CD14-positive monocyte (primary cell): ENCODE data around the gene RNF20. TPM values are rescaled to one million over a fixed set of nuclear protein-coding genes. Genes with fewer than 3 reads are reported as not detected.
"Not testable (repeated sequence)": the region's sequence is repeated elsewhere in the genome, so short reads cannot be mapped to it uniquely, and the experiment has no call there.

Experiments
- DNase-seq, 3 donors: peaks; one replicate each; pipeline ENCODE4 v3.0.0-alpha.2; 2011 to 2022
- H2AFZ ChIP-seq: 2 replicates; pipeline ENCODE4 v1.6.0; 2012; ENCODE audit warnings: mild to moderate bottlenecking, low read depth, low read length, inconsistent platforms; ENCODE audit not compliant: insufficient read depth, poor library complexity, severe bottlenecking
- H3K27ac ChIP-seq, 2 donors: 1 replicate in 1 of 2; 2 replicates in 1 of 2; pipeline ENCODE4 v1.5.1; 2012 to 2013; ENCODE audit warnings: low read length in 2 of 2, control low read depth in 1 of 2, inconsistent platforms in 1 of 2, low read depth in 1 of 2, mild to moderate bottlenecking in 1 of 2
- H3K27me3 ChIP-seq, 2 donors: one replicate each; pipeline versions ENCODE4 v1.6.0 to v1.6.1; 2011 to 2013; ENCODE audit warnings: low read length in 2 of 2; ENCODE audit not compliant: control insufficient read depth in 2 of 2, insufficient read depth in 2 of 2
- H3K36me3 ChIP-seq, 2 donors: replicated peaks in 1 of 2; 1 replicate in 1 of 2; 2 replicates in 1 of 2; pipeline versions ENCODE4 v1.5.1 to v1.6.1; 2012 to 2013; ENCODE audit warnings: low read length in 2 of 2, control low read depth in 1 of 2, inconsistent platforms in 1 of 2, mild to moderate bottlenecking in 1 of 2; ENCODE audit not compliant: insufficient read depth in 2 of 2, control insufficient read depth in 1 of 2
- H3K4me1 ChIP-seq, 2 donors: 1 replicate in 1 of 2; 2 replicates in 1 of 2; pipeline versions ENCODE4 v1.5.1 to v1.6.1; 2012 to 2013; ENCODE audit warnings: low read length in 2 of 2, control low read depth in 1 of 2, inconsistent platforms in 1 of 2, mild to moderate bottlenecking in 1 of 2, moderate library complexity in 1 of 2; ENCODE audit not compliant: insufficient read depth in 2 of 2, control insufficient read depth in 1 of 2
- H3K4me2 ChIP-seq: replicated peaks from 2 replicates; pipeline ENCODE3; 2012; ENCODE audit warnings: low read length, moderate library complexity, mild to moderate bottlenecking; ENCODE audit not compliant: poor library complexity, severe bottlenecking; ENCODE audit errors: extremely low read depth
- H3K4me3 ChIP-seq, 3 experiments: fragments of 200-600 bp in 1 of 3; sonication (generic) in 1 of 3; replicated peaks in 1 of 3; 1 replicate in 2 of 3; 2 replicates in 1 of 3; pipeline ENCODE4 v1.5.1; 2011 to 2013; ENCODE audit warnings: low read length in 3 of 3, mild to moderate bottlenecking in 3 of 3, control low read depth in 2 of 3, low read depth in 2 of 3, inconsistent platforms in 1 of 3, moderate library complexity in 1 of 3
- H3K79me2 ChIP-seq: 2 replicates; pipeline ENCODE4 v1.6.0; 2012; ENCODE audit warnings: mild to moderate bottlenecking, control low read depth, inconsistent platforms, low read length, moderate library complexity; ENCODE audit not compliant: insufficient read depth
- H3K9ac ChIP-seq: 2 replicates; pipeline ENCODE4 v1.6.0; 2017; ENCODE audit warnings: low read length, mild to moderate bottlenecking; ENCODE audit not compliant: insufficient read depth, poor library complexity, severe bottlenecking
- H3K9me3 ChIP-seq, 2 donors: replicated peaks in 1 of 2; 1 replicate in 1 of 2; 2 replicates in 1 of 2; pipeline versions ENCODE4 v1.5.1 to v1.6.1; 2012 to 2013; ENCODE audit warnings: low read length in 2 of 2, control low read depth in 1 of 2; ENCODE audit not compliant: control insufficient read depth in 1 of 2, insufficient read depth in 1 of 2
- H4K20me1 ChIP-seq: 2 replicates; pipeline ENCODE4 v1.6.0; 2012; ENCODE audit warnings: mild to moderate bottlenecking, low read length, control low read depth, moderate library complexity; ENCODE audit not compliant: insufficient read depth
- H3K27ac Mint-ChIP-seq, 7 donors: one replicate each; pipeline ENCODE4 v1.8.0; 2020; ENCODE audit warnings: mild to moderate bottlenecking in 7 of 7, mixed read lengths in 7 of 7, moderate library complexity in 6 of 7, inconsistent platforms in 2 of 7
- H3K27me3 Mint-ChIP-seq, 3 donors: one replicate each; pipeline ENCODE4 v1.8.0; 2021 to 2022; ENCODE audit warnings: low read depth in 3 of 3, mild to moderate bottlenecking in 3 of 3, mixed read lengths in 3 of 3, moderate library complexity in 3 of 3, inconsistent platforms in 1 of 3
- H3K36me3 Mint-ChIP-seq, 2 donors: one replicate each; pipeline ENCODE4 v1.8.0; 2020; ENCODE audit warnings: mixed read lengths in 2 of 2, inconsistent platforms in 1 of 2, mild to moderate bottlenecking in 1 of 2
- H3K4me1 Mint-ChIP-seq: one replicate; pipeline ENCODE4 v1.8.0; 2020; ENCODE audit warnings: mild to moderate bottlenecking, mixed read lengths
- H3K4me3 Mint-ChIP-seq, 2 donors: one replicate each; pipeline ENCODE4 v1.8.0; 2020; ENCODE audit warnings: mild to moderate bottlenecking in 2 of 2, mixed read lengths in 2 of 2, moderate library complexity in 1 of 2
- H3K9me3 Mint-ChIP-seq, 7 donors: one replicate each; pipeline ENCODE4 v1.8.0; 2020 to 2022; ENCODE audit warnings: mixed read lengths in 7 of 7, mild to moderate bottlenecking in 6 of 7, moderate library complexity in 6 of 7, inconsistent platforms in 2 of 7
- WGBS: methylation state at CpG from one replicate; pipeline ENCODE4 v1.1.5; 2013; ENCODE audit warnings: missing lambda C conversion rate; ENCODE audit not compliant: insufficient coverage; 5-methylcytosine and 5-hydroxymethylcytosine counted together
- intact Hi-C, 2 donors: fragments of 100-400 bp; cut with micrococcal nuclease; formaldehyde crosslinking; loops; one replicate each; pipeline versions ENCODE4 v1.15.0 to v1.15.1; 2023
- polyA plus RNA-seq, 3 donors: library from polyadenylated mRNA; depleted of rRNA in 1 of 3; unstranded in 2 of 3; stranded (reverse) in 1 of 3; fragments of 300-500 nt in 2 of 3; fragments of >200 nt in 1 of 3; fragmentation: Illumina TruSeq in 2 of 3; gene quantifications; 1 replicate in 2 of 3; 2 replicates in 1 of 3; pipeline ENCODE4 v1.2.3, GENCODE V29; 2012 to 2021
- TF ChIP-seq, protein P1 (sequence below): fragments of 200-600 bp; IDR thresholded peaks from one replicate; pipeline ENCODE4 v1.8.0; 2022; ENCODE audit warnings: antibody characterized with exemption, mild to moderate bottlenecking

Gene RNF20
- polyA plus RNA-seq, 3 donors: 7.2 to 35.2 (median 22.3) TPM

DNA sequence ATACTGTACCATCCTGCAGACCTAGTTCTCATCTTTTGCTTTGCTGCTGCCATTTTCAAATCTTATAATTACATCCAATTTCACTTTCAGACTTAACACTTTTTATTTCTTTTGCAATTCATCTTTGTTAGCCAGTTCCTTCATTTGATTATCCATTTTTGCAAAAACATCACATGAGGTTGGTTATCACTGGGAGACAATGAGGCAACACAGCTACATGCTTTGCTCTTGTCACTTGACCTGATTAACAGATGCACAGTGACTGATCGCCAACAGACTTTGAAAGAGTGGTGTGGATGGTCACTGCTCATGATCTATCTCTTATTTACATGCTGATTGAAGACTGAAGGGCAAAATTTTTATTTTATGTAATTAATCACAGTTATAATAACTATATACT, 17.0 kb upstream of the RNF20 start:
- no peaks in the 10 kb centered on the region for H3K9me3 ChIP-seq
- no peaks in the 10 kb centered on the region for H3K27me3 ChIP-seq
- Mint-ChIP-seq H3K4me1 (peaks cover 5% of the 10 kb centered on the region), H3K27me3 (peaks cover 1 to 20% (median 5%) of the 10 kb centered on the region in 3 donors), H3K4me3 (peak overlapping the region in 1 of 2 donors; percentile 44), H3K27ac (no peak overlapping the region), H3K9me3 (peaks cover 0 to 6% (median 2%) of the 10 kb centered on the region in 7 donors), H3K36me3 (no peaks in the 10 kb centered on the region)
- no peak overlapping the region for H2AFZ ChIP-seq
- WGBS: no CpG with 5 or more reads among the region's 1 CpG
- no peaks in the 10 kb centered on the region for H3K36me3 ChIP-seq
- TF ChIP-seq, protein P1, sequence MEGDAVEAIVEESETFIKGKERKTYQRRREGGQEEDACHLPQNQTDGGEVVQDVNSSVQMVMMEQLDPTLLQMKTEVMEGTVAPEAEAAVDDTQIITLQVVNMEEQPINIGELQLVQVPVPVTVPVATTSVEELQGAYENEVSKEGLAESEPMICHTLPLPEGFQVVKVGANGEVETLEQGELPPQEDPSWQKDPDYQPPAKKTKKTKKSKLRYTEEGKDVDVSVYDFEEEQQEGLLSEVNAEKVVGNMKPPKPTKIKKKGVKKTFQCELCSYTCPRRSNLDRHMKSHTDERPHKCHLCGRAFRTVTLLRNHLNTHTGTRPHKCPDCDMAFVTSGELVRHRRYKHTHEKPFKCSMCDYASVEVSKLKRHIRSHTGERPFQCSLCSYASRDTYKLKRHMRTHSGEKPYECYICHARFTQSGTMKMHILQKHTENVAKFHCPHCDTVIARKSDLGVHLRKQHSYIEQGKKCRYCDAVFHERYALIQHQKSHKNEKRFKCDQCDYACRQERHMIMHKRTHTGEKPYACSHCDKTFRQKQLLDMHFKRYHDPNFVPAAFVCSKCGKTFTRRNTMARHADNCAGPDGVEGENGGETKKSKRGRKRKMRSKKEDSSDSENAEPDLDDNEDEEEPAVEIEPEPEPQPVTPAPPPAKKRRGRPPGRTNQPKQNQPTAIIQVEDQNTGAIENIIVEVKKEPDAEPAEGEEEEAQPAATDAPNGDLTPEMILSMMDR: no peak
- H3K79me2 ChIP-seq: no peaks in the 10 kb centered on the region
- no peaks in the 10 kb centered on the region for H4K20me1 ChIP-seq
- intact Hi-C loops: no loop called here
- no peak overlapping the region for H3K4me3 ChIP-seq
- no peak overlapping the region for H3K9ac ChIP-seq
- no peaks in the 10 kb centered on the region for H3K4me1 ChIP-seq
- H3K4me2 ChIP-seq: no peak overlapping the region
- DNase-seq: no peak
- H3K27ac ChIP-seq: no peak overlapping the region

DNA sequence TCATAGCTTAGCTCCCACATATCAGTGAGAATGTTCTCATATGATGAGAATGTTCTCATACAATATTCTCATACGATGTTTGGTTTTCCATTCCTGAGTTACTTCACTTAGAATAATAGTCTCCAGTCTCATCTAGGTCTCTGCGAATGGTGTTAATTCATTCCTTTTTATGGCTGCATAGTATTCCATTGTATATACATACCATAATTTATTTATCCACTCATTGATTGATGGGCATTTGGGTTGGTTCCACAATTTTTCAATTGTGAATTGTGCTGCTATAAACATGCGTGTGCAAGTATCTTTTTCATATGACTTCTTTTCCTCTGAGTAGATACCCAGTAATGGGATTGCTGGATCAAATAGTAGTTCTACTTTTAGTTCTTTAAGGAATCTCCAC, 15.2 kb upstream of the RNF20 start:
- H3K9ac ChIP-seq, DNase-seq, H3K4me2 ChIP-seq, H3K9me3 Mint-ChIP-seq, H2AFZ ChIP-seq, H4K20me1 ChIP-seq, H3K79me2 ChIP-seq, H3K4me3 Mint-ChIP-seq, H3K27me3 ChIP-seq, H3K9me3 ChIP-seq, H3K27ac Mint-ChIP-seq, H3K4me3 ChIP-seq, H3K27ac ChIP-seq, H3K4me1 Mint-ChIP-seq, intact Hi-C loops, H3K36me3 ChIP-seq, H3K4me1 ChIP-seq, H3K36me3 Mint-ChIP-seq: not testable (repeated sequence)
- H3K27me3 Mint-ChIP-seq: peaks cover 5 to 31% (median 7%) of the 10 kb centered on the region in 3 donors
- no CpG with 5 or more reads among the region's 3 CpGs for WGBS
